T-cell (primary cell): Measurements from ENCODE around the gene SENP8. TPM values are rescaled to one million over a fixed set of nuclear protein-coding genes. Genes with fewer than 3 reads are reported as not detected.

Experiments
- ATAC-seq, 4 experiments: fragments of 200-7000 bp in 3 of 4; fragments of 150-1000 bp in 1 of 4; cut with Tn5 transposase; replicated peaks in 1 of 4; 1 replicate in 3 of 4; 2 replicates in 1 of 4; pipeline ENCODE4 v1.10.0; 2021; ENCODE audit warnings: moderate library complexity in 3 of 4, mild to moderate bottlenecking in 2 of 4, moderate number of reproducible peaks in 1 of 4
- CTCF ChIA-PET, 2 donors: fragments of 300-600 bp; sonication (Branson Sonifier 250); formaldehyde crosslinking; loops; one replicate each; lab custom pipeline; 2022; ENCODE audit warnings: antibody characterized with exemption in 2 of 2; lab: Charles Lee
- POLR2A ChIA-PET, 2 donors: fragments of 300-600 bp; sonication (Branson Sonifier 250); formaldehyde crosslinking; loops; one replicate each; lab custom pipeline; 2022; ENCODE audit warnings: antibody characterized with exemption in 2 of 2; lab: Charles Lee
- DNase-seq, 35 experiments: peaks; one replicate each; pipeline versions ENCODE4 v3.0.0 to v3.0.0-alpha.2; 2013 to 2023
- H3K27ac ChIP-seq: one replicate; pipeline ENCODE4 v1.5.1; 2013; ENCODE audit warnings: low read length
- H3K27me3 ChIP-seq, 2 experiments: replicated peaks in 1 of 2; 1 replicate in 1 of 2; 2 replicates in 1 of 2; pipeline versions ENCODE4 v1.6.1 to v1.7.0; 2013; ENCODE audit warnings: low read length in 1 of 2, mixed read lengths in 1 of 2; ENCODE audit not compliant: control insufficient read depth in 2 of 2, insufficient read depth in 2 of 2; ENCODE audit errors: extremely low read depth in 1 of 2
- H3K36me3 ChIP-seq, 2 donors: 1 replicate in 1 of 2; 2 replicates in 1 of 2; pipeline versions ENCODE4 v1.6.1 to v1.7.0; 2013; ENCODE audit warnings: low read length in 1 of 2; ENCODE audit not compliant: control insufficient read depth in 2 of 2, insufficient read depth in 1 of 2; ENCODE audit errors: extremely low read depth in 1 of 2
- H3K4me1 ChIP-seq, 2 experiments: 1 replicate in 1 of 2; 2 replicates in 1 of 2; pipeline versions ENCODE4 v1.6.1 to v1.7.0; 2013; ENCODE audit warnings: low read length in 2 of 2, mixed read lengths in 1 of 2; ENCODE audit not compliant: insufficient read depth in 2 of 2, control insufficient read depth in 1 of 2; ENCODE audit errors: extremely low read depth in 1 of 2
- H3K4me3 ChIP-seq, 2 donors: 1 replicate in 1 of 2; 2 replicates in 1 of 2; pipeline versions ENCODE4 v1.5.1 to v1.7.0; 2013; ENCODE audit warnings: mild to moderate bottlenecking in 2 of 2, low read length in 1 of 2, moderate library complexity in 1 of 2; ENCODE audit not compliant: control insufficient read depth in 1 of 2; ENCODE audit errors: extremely low read depth in 1 of 2
- H3K9me3 ChIP-seq: 2 replicates; pipeline ENCODE4 v1.7.0; 2013
- H3K27ac Mint-ChIP-seq, 2 donors: one replicate each; pipeline ENCODE4 v1.8.0; 2020 to 2021; ENCODE audit warnings: mild to moderate bottlenecking in 2 of 2, mixed read lengths in 2 of 2
- H3K27me3 Mint-ChIP-seq, 2 donors: one replicate each; pipeline ENCODE4 v1.8.0; 2021 to 2022; ENCODE audit warnings: mixed read lengths in 2 of 2
- H3K36me3 Mint-ChIP-seq: one replicate; pipeline ENCODE4 v1.8.0; 2021; ENCODE audit warnings: mixed read lengths
- H3K4me1 Mint-ChIP-seq, 3 donors: one replicate each; pipeline ENCODE4 v1.8.0; 2020 to 2022; ENCODE audit warnings: mixed read lengths in 3 of 3, mild to moderate bottlenecking in 1 of 3
- H3K4me3 Mint-ChIP-seq, 3 donors: one replicate each; pipeline ENCODE4 v1.8.0; 2020 to 2022; ENCODE audit warnings: mild to moderate bottlenecking in 3 of 3, mixed read lengths in 3 of 3, moderate library complexity in 3 of 3
- H3K9me3 Mint-ChIP-seq, 3 donors: one replicate each; pipeline ENCODE4 v1.8.0; 2020 to 2022; ENCODE audit warnings: mixed read lengths in 3 of 3
- WGBS: methylation state at CpG from one replicate; pipeline ENCODE4 v1.1.5; 2013; ENCODE audit warnings: missing lambda C conversion rate; ENCODE audit not compliant: insufficient coverage; 5-methylcytosine and 5-hydroxymethylcytosine counted together
- total RNA-seq, 35 experiments: library from RNA in 6 of 35; stranded (reverse) in 6 of 35; fragments of 120-200 nt in 1 of 35; gene quantifications; one replicate each; pipeline versions ENCODE4 v1.2.1 to v1.2.4 and lab custom pipeline; 2013 to 2026

Gene SENP8
- total RNA-seq, 5 donors from 2014 or later (not counting 1 experiment from before 2014, with no cell fraction given): 0.40 to 1.9 (median 1.3) TPM

- Mint-ChIP-seq H3K36me3 (no peaks in the 10 kb centered on the region), H3K27ac (no peak overlapping the region), H3K4me1 (peaks cover 5 to 7% (median 6%) of the 10 kb centered on the region in 3 donors), H3K4me3 (no peak overlapping the region), H3K9me3 (no peaks in the 10 kb centered on the region), H3K27me3 (peaks cover 0 to 5% of the 10 kb centered on the region in 2 donors)
- WGBS: 100% methylated on average over 2 of the region's 6 CpGs
- CTCF ChIA-PET: interaction anchor here in 1 of 2 donors (1.7 kb wide), 1 partner anchor 12 kb away, joined by 4 read pairs; no protein-coding TSS in a partner anchor
- ATAC-seq (no peak), DNase-seq (no peak)
- POLR2A ChIA-PET: no interaction called here
- Histone ChIP-seq H3K27me3 (peaks cover 0 to 34% of the 10 kb centered on the region in 2 experiments), H3K27ac (no peak overlapping the region), H3K4me3 (no peak overlapping the region), H3K36me3 (no peaks in the 10 kb centered on the region), H3K4me1 (peaks cover 7 to 8% of the 10 kb centered on the region in 2 experiments), H3K9me3 (no peaks in the 10 kb centered on the region)
These were observed 49.2 kb downstream of the SENP8 start for GRCh38 chr15:72167445-72167844.

GRCh38 chr15:72168131-72168807 is 50.1 kb downstream of the SENP8 start:
- DNase-seq (no peak), ATAC-seq (peak in 2 of 4 experiments; percentile 51 to 60)

GRCh38 chr15:72168808-72169190 is 50.6 kb downstream of the SENP8 start:
- Mint-ChIP-seq H3K36me3 (no peaks in the 10 kb centered on the region), H3K27ac (no peak overlapping the region), H3K27me3 (peaks cover 0 to 6% of the 10 kb centered on the region in 2 donors), H3K4me3 (no peak overlapping the region), H3K4me1 (peaks cover 5 to 7% (median 6%) of the 10 kb centered on the region in 3 donors), H3K9me3 (no peaks in the 10 kb centered on the region)
- ATAC-seq (no peak), DNase-seq (no peak)
- Histone ChIP-seq H3K4me3 (peak overlapping the region in 1 of 2 donors; percentile 21), H3K27ac (no peak overlapping the region), H3K4me1 (peaks cover 7 to 8% of the 10 kb centered on the region in 2 experiments), H3K9me3 (no peaks in the 10 kb centered on the region), H3K27me3 (peaks cover 0 to 37% of the 10 kb centered on the region in 2 experiments), H3K36me3 (no peaks in the 10 kb centered on the region)
- 68% methylated on average over 2 of the region's 4 CpGs for WGBS
- ChIA-PET CTCF (no interaction called here), POLR2A (no interaction called here)

More at GRCh38 chr15:72168131-72168807, 50.1 kb downstream of the SENP8 start:
- no peak overlapping the region for H3K27ac ChIP-seq
- Mint-ChIP-seq H3K4me1 (peaks cover 5 to 7% (median 6%) of the 10 kb centered on the region in 3 donors), H3K27me3 (peaks cover 0 to 6% of the 10 kb centered on the region in 2 donors), H3K27ac (no peak overlapping the region), H3K9me3 (no peaks in the 10 kb centered on the region), H3K4me3 (no peak overlapping the region), H3K36me3 (no peaks in the 10 kb centered on the region)
- peaks cover 7 to 8% of the 10 kb centered on the region in 2 experiments for H3K4me1 ChIP-seq
- H3K4me3 ChIP-seq: peak overlapping the region in 1 of 2 donors; percentile 21
- H3K9me3 ChIP-seq: no peaks in the 10 kb centered on the region
- CTCF ChIA-PET: no interaction called here
- WGBS: 0% methylated on average over 4 of the region's 7 CpGs
- H3K27me3 ChIP-seq: peaks cover 0 to 37% of the 10 kb centered on the region in 2 experiments
- POLR2A ChIA-PET: no interaction called here
- no peaks in the 10 kb centered on the region for H3K36me3 ChIP-seq

GRCh38 chr15:72169236-72169920 is 51.2 kb downstream of the SENP8 start:
- Mint-ChIP-seq H3K4me3 (no peak overlapping the region), H3K9me3 (no peaks in the 10 kb centered on the region), H3K4me1 (peaks cover 5 to 7% (median 6%) of the 10 kb centered on the region in 3 donors), H3K27me3 (peaks cover 0 to 6% of the 10 kb centered on the region in 2 donors), H3K27ac (no peak overlapping the region), H3K36me3 (no peaks in the 10 kb centered on the region)
- no peaks in the 10 kb centered on the region for H3K36me3 ChIP-seq
- 83% methylated on average over 8 of the region's 10 CpGs for WGBS
- H3K27ac ChIP-seq: no peak overlapping the region
- peaks cover 7 to 8% of the 10 kb centered on the region in 2 experiments for H3K4me1 ChIP-seq
- H3K9me3 ChIP-seq: no peaks in the 10 kb centered on the region
- no peak for ATAC-seq
- DNase-seq: no peak
- ChIA-PET POLR2A (no interaction called here), CTCF (no interaction called here)
- no peak overlapping the region for H3K4me3 ChIP-seq
- H3K27me3 ChIP-seq: peaks cover 0 to 40% of the 10 kb centered on the region in 2 experiments

GRCh38 chr15:72169921-72170611 is 51.9 kb downstream of the SENP8 start:
- no peaks in the 10 kb centered on the region for H3K36me3 Mint-ChIP-seq
- Histone ChIP-seq H3K4me3 (no peak overlapping the region), H3K9me3 (no peaks in the 10 kb centered on the region), H3K27ac (no peak overlapping the region), H3K36me3 (no peaks in the 10 kb centered on the region), H3K4me1 (peaks cover 7 to 8% of the 10 kb centered on the region in 2 experiments), H3K27me3 (peaks cover 0 to 46% of the 10 kb centered on the region in 2 experiments)
- peaks cover 5 to 7% (median 6%) of the 10 kb centered on the region in 3 donors for H3K4me1 Mint-ChIP-seq
- ChIA-PET POLR2A (no interaction called here), CTCF (no interaction called here)
- no peak for ATAC-seq
- H3K4me3 Mint-ChIP-seq: no peak overlapping the region
- no peak for DNase-seq
- no peak overlapping the region for H3K27ac Mint-ChIP-seq
- H3K9me3 Mint-ChIP-seq: no peaks in the 10 kb centered on the region
- WGBS: 92% methylated on average over 12 of the region's 16 CpGs
- peaks cover 3 to 6% of the 10 kb centered on the region in 2 donors for H3K27me3 Mint-ChIP-seq

GRCh38 chr15:72170691-72171090 is 52.5 kb downstream of the SENP8 start:
- H3K9me3 ChIP-seq: no peaks in the 10 kb centered on the region
- CTCF ChIA-PET: no interaction called here
- Mint-ChIP-seq H3K27ac (no peak overlapping the region), H3K9me3 (no peaks in the 10 kb centered on the region), H3K36me3 (no peaks in the 10 kb centered on the region), H3K4me1 (peaks cover 5 to 7% (median 6%) of the 10 kb centered on the region in 3 donors), H3K4me3 (no peak overlapping the region), H3K27me3 (peaks cover 6 to 9% of the 10 kb centered on the region in 2 donors)
- ATAC-seq (no peak), DNase-seq (no peak)
- POLR2A ChIA-PET: no interaction called here
- H3K36me3 ChIP-seq: no peaks in the 10 kb centered on the region
- 89% methylated on average over 6 of the region's 7 CpGs for WGBS
- H3K4me3 ChIP-seq: no peak overlapping the region
- peaks cover 0 to 50% of the 10 kb centered on the region in 2 experiments for H3K27me3 ChIP-seq
- peaks cover 7 to 8% of the 10 kb centered on the region in 2 experiments for H3K4me1 ChIP-seq
- no peak overlapping the region for H3K27ac ChIP-seq
